AG08396 (cell line): ENCODE measurements around the gene TIMP3.

Source experiments
- DNase-seq: peaks from one replicate; pipeline ENCODE4 v3.0.0; 2012; ENCODE audit warnings: low spot score, mixed read lengths

Gene TIMP3

DNA sequence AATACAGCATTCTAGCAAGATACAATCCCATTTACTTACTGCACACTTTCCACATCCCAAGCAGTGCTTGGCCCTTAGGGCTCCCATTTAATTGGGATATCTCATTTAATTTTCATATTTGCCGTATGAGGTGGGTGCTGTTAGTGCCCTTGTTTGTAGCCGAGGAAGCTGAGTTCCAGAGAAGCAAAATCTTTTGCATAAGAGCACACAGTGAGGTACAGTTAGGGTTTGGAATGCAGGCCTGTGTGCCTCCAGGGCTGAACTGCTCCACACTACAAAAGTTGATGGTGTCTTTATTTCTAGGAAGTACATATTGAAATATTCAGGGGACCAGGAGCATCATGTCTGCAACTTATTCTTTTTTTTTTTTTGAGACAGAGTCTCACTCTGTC lies 15.5 kb upstream of the TIMP3 start:
- no peak for DNase-seq

DNA sequence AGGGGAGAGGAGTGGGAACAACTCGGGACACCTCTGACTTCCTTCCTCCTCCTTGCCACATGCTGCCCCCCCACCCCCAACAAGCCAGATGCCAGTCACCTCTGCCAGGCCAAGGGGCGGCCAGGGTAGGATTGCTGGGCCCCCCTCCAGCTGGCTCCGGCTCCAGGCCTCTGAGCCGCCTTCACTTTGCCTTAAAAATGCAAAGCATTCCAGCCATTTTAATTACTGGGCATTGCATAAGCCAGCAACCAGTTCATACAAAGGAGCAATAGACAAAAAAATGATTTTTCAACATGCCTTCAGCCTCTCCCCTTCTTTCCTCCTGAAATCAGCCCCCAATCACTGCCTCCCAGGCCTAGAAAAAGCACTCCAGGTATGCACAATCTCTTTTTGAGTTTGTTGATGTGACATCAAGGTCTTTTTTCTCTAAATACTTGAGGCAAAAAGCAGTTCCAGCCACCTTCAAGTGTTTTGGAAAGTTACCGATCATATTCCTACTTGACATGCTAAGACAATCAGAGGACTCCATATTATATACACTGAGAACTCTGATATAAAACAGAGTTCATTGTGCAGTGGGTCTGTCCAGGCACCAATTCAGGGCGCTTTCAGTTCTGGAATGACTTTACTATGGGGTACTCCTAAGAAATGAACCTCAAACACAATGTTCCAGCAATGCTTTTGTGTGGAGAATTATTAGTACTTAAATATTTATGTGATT lies 12.4 kb upstream of the TIMP3 start:
- peak; percentile 66 for DNase-seq

GRCh38 chr22:32789797-32790620 lies 11.5 kb upstream of the TIMP3 start:
- no peak for DNase-seq

GRCh38 chr22:32791056-32791455 lies 10.4 kb upstream of the TIMP3 start:
- DNase-seq = no peak

DNA sequence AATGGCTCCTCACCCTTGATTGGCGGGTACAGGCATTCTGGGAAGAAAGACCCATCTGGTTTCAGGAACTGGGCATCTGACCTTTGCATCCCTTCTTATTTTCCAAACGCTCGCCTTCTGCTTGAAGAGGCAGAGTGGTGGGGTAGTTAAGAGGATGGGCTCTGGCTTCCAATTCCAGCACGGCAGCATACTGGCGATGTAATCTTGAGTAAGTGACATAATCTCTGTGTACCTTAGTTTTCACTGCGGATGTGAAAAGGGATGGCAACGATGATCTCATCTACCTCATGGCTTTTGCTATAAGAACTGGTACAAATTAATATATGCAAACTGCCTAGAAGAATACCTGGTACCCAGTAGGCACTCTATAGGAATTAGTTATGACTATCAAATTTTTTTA lies 10.0 kb upstream of the TIMP3 start:
- no peak for DNase-seq

- DNase-seq = no peak
Measured at GRCh38 chr22:32793589-32793988, 7.9 kb upstream of the TIMP3 start.

GRCh38 chr22:32794449-32795213 lies 6.9 kb upstream of the TIMP3 start:
- DNase-seq = no peak

GRCh38 chr22:32795214-32795596 lies 6.3 kb upstream of the TIMP3 start:
- DNase-seq = no peak

DNA sequence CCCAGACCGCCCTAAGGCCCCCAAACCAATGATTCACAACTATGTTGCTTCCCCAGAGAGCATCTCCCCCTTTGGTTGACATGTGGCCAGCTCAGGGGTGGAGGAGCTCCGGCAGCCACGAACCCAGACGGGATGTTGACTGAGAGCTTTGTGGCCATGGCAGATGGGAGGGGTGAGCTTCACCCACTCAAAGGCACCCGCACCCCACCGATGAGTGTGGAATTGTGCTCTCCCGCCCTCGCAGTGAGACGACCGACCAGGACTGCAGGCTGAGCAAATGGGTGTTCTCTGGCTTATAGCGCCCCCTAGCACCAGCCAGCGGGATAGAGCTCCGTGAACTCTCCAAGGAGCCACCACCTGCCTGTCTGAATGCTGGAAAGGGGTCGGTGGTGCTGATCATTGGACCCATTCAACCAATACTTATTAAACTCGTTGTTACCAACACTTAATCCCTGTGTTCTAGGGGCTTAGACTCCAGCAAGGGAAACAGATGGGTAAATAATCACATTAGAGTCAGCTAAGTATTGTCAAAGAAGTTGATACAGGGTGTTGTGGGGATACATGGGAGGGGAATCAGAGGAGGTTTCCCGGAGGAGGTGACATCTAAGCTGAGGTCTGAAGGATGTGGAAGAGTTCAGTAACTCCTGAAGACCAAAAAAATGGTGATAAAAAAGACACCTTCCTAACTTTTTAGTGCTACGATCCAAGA lies 4.5 kb upstream of the TIMP3 start:
- peak; percentile 83 for DNase-seq

DNA sequence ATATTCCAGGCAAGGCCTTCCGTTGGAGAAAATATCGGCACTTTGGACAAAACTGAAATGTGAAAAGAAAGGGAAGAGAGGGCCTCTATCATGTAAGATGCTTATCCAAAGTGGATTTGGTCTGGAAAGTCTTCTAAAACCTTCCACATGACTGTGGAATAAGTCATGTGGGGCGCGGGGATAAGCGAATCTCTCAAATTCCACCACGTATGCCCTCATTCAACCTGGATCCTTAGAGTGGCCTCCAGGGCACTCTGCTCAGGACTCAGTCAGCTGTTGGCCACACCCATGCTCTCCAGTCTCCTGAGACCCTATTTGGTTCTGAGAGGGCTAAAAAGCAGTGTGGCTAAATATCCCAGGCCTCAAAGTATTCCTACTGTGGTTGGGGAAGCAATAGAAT lies 2.0 kb upstream of the TIMP3 start:
- no peak for DNase-seq

DNA sequence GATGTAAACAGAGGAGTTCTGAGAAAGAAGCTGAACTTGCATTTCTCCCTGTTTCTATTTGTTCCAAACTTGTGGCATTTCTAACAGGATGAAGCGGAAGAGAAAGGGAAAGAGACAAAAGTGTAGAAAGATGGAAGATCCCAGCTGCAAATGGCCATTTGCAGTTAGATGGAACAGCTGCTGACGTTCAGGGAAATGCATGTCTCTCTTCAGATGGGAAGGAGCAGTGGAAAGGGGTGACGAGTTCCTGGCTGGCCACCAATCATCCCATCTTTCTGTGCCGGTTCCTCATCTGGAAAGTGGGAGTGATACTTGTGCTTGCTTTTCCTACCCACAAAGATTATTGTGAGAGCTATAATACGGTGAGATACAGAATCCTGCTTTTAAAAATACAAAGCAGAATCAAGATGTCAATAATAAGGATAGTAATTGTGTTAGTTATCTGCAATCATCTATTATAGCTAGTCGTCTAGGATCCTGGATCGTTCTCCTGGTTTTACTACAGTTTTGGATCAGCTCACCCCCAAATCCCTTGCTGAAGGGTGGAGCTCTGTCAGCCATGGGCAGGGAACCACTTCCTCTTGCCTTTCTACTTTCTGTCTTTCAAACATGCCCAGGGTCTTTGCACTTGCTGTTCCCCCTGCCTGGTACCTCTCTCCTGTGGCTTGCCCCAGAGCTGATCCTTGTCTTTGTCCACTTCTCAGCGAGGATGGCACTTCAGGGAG lies 1.2 kb upstream of the TIMP3 start:
- no peak for DNase-seq

GRCh38 chr22:32800994-32801536 lies 440 bp upstream of the TIMP3 start:
- no peak for DNase-seq

GRCh38 chr22:32802237-32802765 lies 796 bp downstream of the TIMP3 start:
- DNase-seq = peak; percentile 50

DNA sequence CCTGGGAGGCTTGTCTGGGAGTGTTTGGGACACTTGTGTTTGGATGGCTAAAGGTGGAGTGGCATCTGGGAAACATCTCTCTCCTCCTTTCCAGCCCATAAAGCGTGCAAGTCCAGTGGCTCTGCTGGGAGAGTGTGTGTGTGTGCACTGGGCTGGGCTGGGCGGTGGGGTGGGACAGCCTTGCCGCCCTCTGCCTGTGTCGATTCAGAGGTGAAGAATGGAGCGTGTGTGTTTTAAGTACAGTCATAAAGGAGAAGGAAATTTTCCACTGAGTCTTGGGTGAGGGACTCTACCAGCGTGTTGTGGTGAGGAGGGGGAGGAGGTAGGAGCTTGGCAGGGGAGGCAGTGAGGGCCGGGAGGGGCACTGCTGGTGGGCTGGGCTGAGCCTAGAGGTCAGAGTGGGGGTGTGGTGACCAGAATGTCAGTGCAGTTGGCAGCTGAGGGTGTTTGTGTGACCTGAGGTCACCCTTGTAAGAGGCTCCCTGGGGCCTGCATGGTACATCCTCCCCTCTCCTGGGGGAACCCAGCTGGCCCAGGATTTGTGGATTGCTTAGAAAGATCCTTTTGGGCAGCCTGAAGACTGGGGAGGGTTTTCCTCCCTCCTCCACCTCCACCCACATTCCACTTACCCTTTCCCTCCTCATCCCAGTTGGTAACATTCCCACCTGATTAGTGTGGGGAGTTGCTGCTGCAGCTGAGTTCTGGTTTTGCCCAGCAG lies 1.7 kb downstream of the TIMP3 start:
- DNase-seq = peak; percentile 70

GRCh38 chr22:32803738-32804435 lies 2.4 kb downstream of the TIMP3 start:
- DNase-seq = peak; percentile 79

GRCh38 chr22:32804531-32805360 lies 3.2 kb downstream of the TIMP3 start:
- no peak for DNase-seq

GRCh38 chr22:32805361-32805881 lies 3.9 kb downstream of the TIMP3 start:
- DNase-seq = no peak

- DNase-seq = no peak
Measured at GRCh38 chr22:32806296-32806695, 4.8 kb downstream of the TIMP3 start.
